ENCODE measurements around the gene HORMAD2.

DNA sequence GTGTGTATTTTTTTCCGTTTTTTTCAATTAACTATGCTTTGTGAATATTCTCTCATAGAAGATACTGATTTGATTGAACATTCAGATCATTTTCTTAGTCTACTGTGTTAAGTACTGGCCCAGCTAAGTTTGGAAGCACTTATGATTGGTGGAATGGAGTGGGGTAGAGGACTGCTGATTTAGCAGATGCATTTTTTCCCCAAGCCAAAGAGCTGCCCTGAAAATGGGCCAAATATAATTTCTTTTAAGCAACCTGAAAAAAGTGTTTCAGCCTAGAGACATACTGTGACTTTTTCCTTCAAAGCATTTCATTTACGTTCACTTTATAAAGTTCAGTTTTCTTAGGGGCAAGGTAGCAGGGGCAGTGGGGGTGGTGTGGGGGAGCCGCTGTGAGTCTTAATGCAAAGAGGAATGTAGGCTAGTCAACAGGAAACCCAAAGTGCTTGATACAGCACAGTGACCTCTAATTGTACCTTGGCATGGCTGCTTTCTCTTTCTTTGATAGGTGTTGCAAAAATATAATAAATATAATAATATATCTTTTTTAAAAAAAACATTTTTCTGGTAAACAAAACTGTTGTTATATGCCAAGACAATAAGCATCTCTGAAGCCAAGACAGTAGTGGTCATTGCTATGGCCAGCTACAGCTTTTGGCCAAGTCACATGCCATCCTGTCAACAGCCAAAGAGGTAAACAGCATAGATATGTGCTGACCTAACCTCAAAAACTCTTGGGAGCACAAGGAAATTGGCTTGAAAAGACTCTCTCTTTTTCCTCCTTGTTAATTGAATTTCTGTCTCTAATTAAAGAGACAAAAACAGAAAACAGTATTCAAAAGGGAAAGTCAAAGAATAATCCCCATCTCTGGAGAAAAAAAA lies 107.5 kb downstream of the HORMAD2 start:
- TF ChIP-seq, protein P1, sequence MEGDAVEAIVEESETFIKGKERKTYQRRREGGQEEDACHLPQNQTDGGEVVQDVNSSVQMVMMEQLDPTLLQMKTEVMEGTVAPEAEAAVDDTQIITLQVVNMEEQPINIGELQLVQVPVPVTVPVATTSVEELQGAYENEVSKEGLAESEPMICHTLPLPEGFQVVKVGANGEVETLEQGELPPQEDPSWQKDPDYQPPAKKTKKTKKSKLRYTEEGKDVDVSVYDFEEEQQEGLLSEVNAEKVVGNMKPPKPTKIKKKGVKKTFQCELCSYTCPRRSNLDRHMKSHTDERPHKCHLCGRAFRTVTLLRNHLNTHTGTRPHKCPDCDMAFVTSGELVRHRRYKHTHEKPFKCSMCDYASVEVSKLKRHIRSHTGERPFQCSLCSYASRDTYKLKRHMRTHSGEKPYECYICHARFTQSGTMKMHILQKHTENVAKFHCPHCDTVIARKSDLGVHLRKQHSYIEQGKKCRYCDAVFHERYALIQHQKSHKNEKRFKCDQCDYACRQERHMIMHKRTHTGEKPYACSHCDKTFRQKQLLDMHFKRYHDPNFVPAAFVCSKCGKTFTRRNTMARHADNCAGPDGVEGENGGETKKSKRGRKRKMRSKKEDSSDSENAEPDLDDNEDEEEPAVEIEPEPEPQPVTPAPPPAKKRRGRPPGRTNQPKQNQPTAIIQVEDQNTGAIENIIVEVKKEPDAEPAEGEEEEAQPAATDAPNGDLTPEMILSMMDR (conservative IDR thresholded peaks at IDR 0.05; ENCODE audit: low read depth, low read length), result no peak
- TF ChIP-seq EZH2 (IDR thresholded peaks at IDR 0.05; ENCODE audit: low read length, unreplicated experiment) (no peak), EZH2phosphoT487 (IDR thresholded peaks at IDR 0.05; ENCODE audit: borderline replicate concordance, low read length) (no peak)

All from PC-3 (cell line).